ENCODE measurements around the gene LAPTM5. TPM values are rescaled to one million over a fixed set of nuclear protein-coding genes. Genes with fewer than 3 reads are reported as not detected.

The LAPTM5 gene
- total and polyA plus RNA-seq, 4 donors: 18.0 to 46.2 (median 28.1) TPM

DNA sequence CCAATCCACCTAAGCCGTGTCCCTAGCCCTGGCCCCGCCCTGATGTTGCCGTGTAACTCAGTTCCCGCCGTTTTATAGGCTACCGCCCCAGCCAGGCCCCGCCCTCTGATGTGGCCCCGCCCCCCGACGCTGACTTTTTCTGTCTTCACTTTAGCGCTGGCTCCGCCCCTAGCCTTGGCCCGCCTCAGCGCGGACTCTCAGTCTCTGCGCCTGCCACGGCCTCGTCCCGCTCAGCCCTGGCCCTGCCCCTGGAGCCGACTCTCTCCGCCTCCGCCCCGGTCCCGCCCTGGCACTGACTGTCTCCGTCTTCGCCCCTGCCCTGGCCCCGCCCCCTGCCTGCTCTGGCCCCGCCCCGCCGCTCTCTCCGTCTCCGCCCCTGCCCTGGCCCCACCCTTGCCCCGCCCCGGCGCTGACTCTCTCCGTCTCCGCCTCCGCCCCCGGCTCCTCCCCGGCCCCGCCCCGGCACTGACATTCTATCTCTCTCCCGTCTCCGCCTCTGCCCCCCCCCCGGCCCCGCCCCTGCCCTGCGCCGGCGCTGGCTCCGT is 39.4 kb downstream of the LAPTM5 start:
- no peaks in the 10 kb centered on the region for H3K27me3 ChIP-seq (ENCODE audit: control insufficient read depth in 4 of 4, insufficient read depth in 4 of 4, low read length in 3 of 4)
- H3K9ac ChIP-seq (ENCODE audit: low read depth in 1 of 2, low read length in 2 of 2): no peak overlapping the region
- DNase-seq (ENCODE audit: low spot score): peak; percentile 100
- H3K9me3 ChIP-seq (ENCODE audit: control insufficient read depth in 4 of 4, low read length in 3 of 4): peaks cover 0 to 4% (median 0%) of the 10 kb centered on the region in 4 donors
- peak overlapping the region in 1 of 3 donors; percentile 7 for H3K4me3 ChIP-seq (ENCODE audit: low read depth in 1 of 3, low read length in 3 of 3)
- no peaks in the 10 kb centered on the region for H3K36me3 ChIP-seq (ENCODE audit: control insufficient read depth in 4 of 4, insufficient read depth in 3 of 4, low read depth in 1 of 4, low read length in 3 of 4)
- TF ChIP-seq, protein P1, sequence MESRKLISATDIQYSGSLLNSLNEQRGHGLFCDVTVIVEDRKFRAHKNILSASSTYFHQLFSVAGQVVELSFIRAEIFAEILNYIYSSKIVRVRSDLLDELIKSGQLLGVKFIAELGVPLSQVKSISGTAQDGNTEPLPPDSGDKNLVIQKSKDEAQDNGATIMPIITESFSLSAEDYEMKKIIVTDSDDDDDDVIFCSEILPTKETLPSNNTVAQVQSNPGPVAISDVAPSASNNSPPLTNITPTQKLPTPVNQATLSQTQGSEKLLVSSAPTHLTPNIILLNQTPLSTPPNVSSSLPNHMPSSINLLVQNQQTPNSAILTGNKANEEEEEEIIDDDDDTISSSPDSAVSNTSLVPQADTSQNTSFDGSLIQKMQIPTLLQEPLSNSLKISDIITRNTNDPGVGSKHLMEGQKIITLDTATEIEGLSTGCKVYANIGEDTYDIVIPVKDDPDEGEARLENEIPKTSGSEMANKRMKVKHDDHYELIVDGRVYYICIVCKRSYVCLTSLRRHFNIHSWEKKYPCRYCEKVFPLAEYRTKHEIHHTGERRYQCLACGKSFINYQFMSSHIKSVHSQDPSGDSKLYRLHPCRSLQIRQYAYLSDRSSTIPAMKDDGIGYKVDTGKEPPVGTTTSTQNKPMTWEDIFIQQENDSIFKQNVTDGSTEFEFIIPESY (IDR thresholded peaks at IDR 0.05): no peak
- TF ChIP-seq FOXA1 (IDR thresholded peaks at IDR 0.05) (no peak), FOXA2 (IDR thresholded peaks at IDR 0.05) (no peak), RAD21 (IDR thresholded peaks at IDR 0.05) (peak in 1 of 2 donors; percentile 7), HNF4A (conservative IDR thresholded peaks at IDR 0.05) (no peak), RXRA (IDR thresholded peaks at IDR 0.05) (peak; percentile 18 to 29), SP1 (IDR thresholded peaks at IDR 0.05) (peak; percentile 82), JUND (IDR thresholded peaks at IDR 0.05) (no peak), NR2F2 (IDR thresholded peaks at IDR 0.05) (no peak), EGR1 (IDR thresholded peaks at IDR 0.05; ENCODE audit: low read depth in 2 of 2) (no peak), HNF4G (IDR thresholded peaks at IDR 0.05) (no peak), GABPA (IDR thresholded peaks at IDR 0.05 in 1 of 2, conservative IDR thresholded peaks at IDR 0.05 in 1 of 2) (no peak), TAF1 (conservative IDR thresholded peaks at IDR 0.05) (no peak), YY1 (IDR thresholded peaks at IDR 0.05) (no peak)
- TF ChIP-seq, protein P2, sequence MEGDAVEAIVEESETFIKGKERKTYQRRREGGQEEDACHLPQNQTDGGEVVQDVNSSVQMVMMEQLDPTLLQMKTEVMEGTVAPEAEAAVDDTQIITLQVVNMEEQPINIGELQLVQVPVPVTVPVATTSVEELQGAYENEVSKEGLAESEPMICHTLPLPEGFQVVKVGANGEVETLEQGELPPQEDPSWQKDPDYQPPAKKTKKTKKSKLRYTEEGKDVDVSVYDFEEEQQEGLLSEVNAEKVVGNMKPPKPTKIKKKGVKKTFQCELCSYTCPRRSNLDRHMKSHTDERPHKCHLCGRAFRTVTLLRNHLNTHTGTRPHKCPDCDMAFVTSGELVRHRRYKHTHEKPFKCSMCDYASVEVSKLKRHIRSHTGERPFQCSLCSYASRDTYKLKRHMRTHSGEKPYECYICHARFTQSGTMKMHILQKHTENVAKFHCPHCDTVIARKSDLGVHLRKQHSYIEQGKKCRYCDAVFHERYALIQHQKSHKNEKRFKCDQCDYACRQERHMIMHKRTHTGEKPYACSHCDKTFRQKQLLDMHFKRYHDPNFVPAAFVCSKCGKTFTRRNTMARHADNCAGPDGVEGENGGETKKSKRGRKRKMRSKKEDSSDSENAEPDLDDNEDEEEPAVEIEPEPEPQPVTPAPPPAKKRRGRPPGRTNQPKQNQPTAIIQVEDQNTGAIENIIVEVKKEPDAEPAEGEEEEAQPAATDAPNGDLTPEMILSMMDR (IDR thresholded peaks at IDR 0.05; ENCODE audit: low read depth, low read length, missing input control): no peak
- TF ChIP-seq, protein P3, sequence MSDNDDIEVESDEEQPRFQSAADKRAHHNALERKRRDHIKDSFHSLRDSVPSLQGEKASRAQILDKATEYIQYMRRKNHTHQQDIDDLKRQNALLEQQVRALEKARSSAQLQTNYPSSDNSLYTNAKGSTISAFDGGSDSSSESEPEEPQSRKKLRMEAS (IDR thresholded peaks at IDR 0.05): no peak
- 2% methylated on average over 50 of the region's 50 CpGs for WGBS
- peak overlapping the region; percentile 62 to 68 for H3K27ac ChIP-seq (ENCODE audit: low read depth in 1 of 2, low read length in 2 of 2)
- peaks cover 0 to 9% (median 4%) of the 10 kb centered on the region in 4 donors for H3K4me1 ChIP-seq (ENCODE audit: control insufficient read depth in 4 of 4, insufficient read depth in 4 of 4, low read length in 3 of 4)

DNA sequence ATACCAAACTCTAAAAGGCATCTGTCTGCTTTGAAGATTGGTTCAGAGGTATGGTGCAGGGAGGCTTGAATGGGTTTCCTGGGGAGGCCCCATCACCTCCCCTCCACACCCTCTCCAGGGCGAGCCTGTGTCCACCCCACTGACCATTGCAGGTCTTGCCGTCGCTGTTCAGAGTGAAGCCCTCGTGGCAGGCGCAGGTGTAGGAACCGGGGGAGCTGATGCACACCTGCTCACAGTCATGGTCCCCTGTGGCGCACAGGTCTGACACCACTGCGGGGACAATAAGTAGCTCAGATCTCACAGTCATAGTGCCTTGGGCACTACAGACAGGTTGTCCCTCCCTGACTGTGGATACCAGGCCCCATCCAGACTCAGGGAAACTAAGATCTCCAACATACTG is 40.9 kb downstream of the LAPTM5 start:
- Histone ChIP-seq H3K36me3 (ENCODE audit: control insufficient read depth in 4 of 4, insufficient read depth in 3 of 4, low read depth in 1 of 4, low read length in 3 of 4) (no peaks in the 10 kb centered on the region), H3K4me3 (ENCODE audit: low read depth in 1 of 3, low read length in 3 of 3) (no peak overlapping the region), H3K9me3 (ENCODE audit: control insufficient read depth in 4 of 4, low read length in 3 of 4) (peaks cover 0 to 4% (median 0%) of the 10 kb centered on the region in 4 donors), H3K27me3 (ENCODE audit: control insufficient read depth in 4 of 4, insufficient read depth in 4 of 4, low read length in 3 of 4) (no peaks in the 10 kb centered on the region), H3K4me1 (ENCODE audit: control insufficient read depth in 4 of 4, insufficient read depth in 4 of 4, low read length in 3 of 4) (peaks cover 0 to 9% (median 4%) of the 10 kb centered on the region in 4 donors), H3K27ac (ENCODE audit: low read depth in 1 of 2, low read length in 2 of 2) (no peak overlapping the region), H3K9ac (ENCODE audit: low read depth in 1 of 2, low read length in 2 of 2) (no peak overlapping the region)
- no peak for DNase-seq (ENCODE audit: low spot score)
- WGBS: 97% methylated on average over 8 of the region's 8 CpGs
- TF ChIP-seq, protein P2 (IDR thresholded peaks at IDR 0.05; ENCODE audit: low read depth, low read length, missing input control): no peak
- TF ChIP-seq FOXA2 (IDR thresholded peaks at IDR 0.05): no peak
- TF ChIP-seq FOXA1 (IDR thresholded peaks at IDR 0.05): no peak
- TF ChIP-seq RXRA (IDR thresholded peaks at IDR 0.05): no peak
- TF ChIP-seq, protein P1 (IDR thresholded peaks at IDR 0.05): no peak
- TF ChIP-seq HNF4G (IDR thresholded peaks at IDR 0.05): no peak
- TF ChIP-seq TAF1 (conservative IDR thresholded peaks at IDR 0.05): no peak
- no peak for TF ChIP-seq RAD21 (IDR thresholded peaks at IDR 0.05)
- no peak for TF ChIP-seq EGR1 (IDR thresholded peaks at IDR 0.05; ENCODE audit: low read depth in 2 of 2)
- TF ChIP-seq, protein P4, sequence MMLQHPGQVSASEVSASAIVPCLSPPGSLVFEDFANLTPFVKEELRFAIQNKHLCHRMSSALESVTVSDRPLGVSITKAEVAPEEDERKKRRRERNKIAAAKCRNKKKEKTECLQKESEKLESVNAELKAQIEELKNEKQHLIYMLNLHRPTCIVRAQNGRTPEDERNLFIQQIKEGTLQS (IDR thresholded peaks at IDR 0.05): no peak
- no peak for TF ChIP-seq HNF4A (conservative IDR thresholded peaks at IDR 0.05)
- no peak for TF ChIP-seq NR2F2 (IDR thresholded peaks at IDR 0.05)
- TF ChIP-seq YY1 (IDR thresholded peaks at IDR 0.05): no peak
- TF ChIP-seq, protein P3 (IDR thresholded peaks at IDR 0.05): no peak
- no peak for TF ChIP-seq GABPA (IDR thresholded peaks at IDR 0.05 in 1 of 2, conservative IDR thresholded peaks at IDR 0.05 in 1 of 2)
